ENCODE results near the gene NAT16.

GRCh38 chr7:101169110-101169837 lies 10.8 kb downstream of the NAT16 start:
- TF ChIP-seq CTCF (IDR thresholded peaks at IDR 0.05; ENCODE audit: borderline replicate concordance, extremely low read depth, low read length, poor library complexity, severe bottlenecking) (no peak), EZH2 (IDR thresholded peaks at IDR 0.05; ENCODE audit: borderline replicate concordance, low read depth, low read length, severe bottlenecking) (no peak)

All from DND-41 (cell line).